A549 (cell line): Measurements from ENCODE around the gene METTL25B. TPM values are rescaled to one million over a fixed set of nuclear protein-coding genes. Genes with fewer than 3 reads are reported as not detected.

Source experiments
- ATAC-seq, 2 experiments: fragments of 200-7000 bp in 1 of 2; fragments of >200 bp in 1 of 2; cut with Nextera tagmentation in 1 of 2; cut with Tn5 transposase in 1 of 2; 3 replicates each; pipeline versions ENCODE4 v1.8.0 to v1.9.1; 2018 to 2020; ENCODE audit warnings: mild to moderate bottlenecking in 1 of 2, moderate library complexity in 1 of 2
- CTCF ChIA-PET: fragments of 300-600 bp; sonication (Branson Sonifier 250); formaldehyde crosslinking; extraction: SDS; loops from one replicate; lab custom pipeline; 2021; ENCODE audit warnings: antibody characterized with exemption, inconsistent platforms; lab: Yijun Ruan, JAX
- POLR2A ChIA-PET: fragments of 350-600 bp; formaldehyde crosslinking; extraction: SDS; loops from one replicate; lab custom pipeline; 2021; ENCODE audit warnings: antibody characterized with exemption, inconsistent platforms; lab: Yijun Ruan, JAX
- DNase-seq, 2 experiments: peaks; one replicate each; pipeline versions ENCODE4 v3.0.0 to v3.0.0-alpha.2; 2011 to 2016; ENCODE audit warnings: low read depth in 1 of 2, low spot score in 1 of 2
- FAIRE-seq: peaks from 2 replicates; lab custom pipeline; 2011; peaks lifted over from hg19 to GRCh38; lab: Jason Lieb, UNC
- H3K27ac ChIP-seq, 2 experiments: fragments of >200 bp; sonication (Bioruptor Twin); formaldehyde crosslinking; 3 replicates each; pipeline ENCODE4 v1.5.1; 2016 to 2017
- H3K4me1 ChIP-seq: fragments of >200 bp; sonication (Bioruptor Twin); formaldehyde crosslinking; 3 replicates; pipeline ENCODE4 v1.6.1; 2016
- H3K4me2 ChIP-seq: fragments of >200 bp; sonication (Bioruptor Twin); formaldehyde crosslinking; 3 replicates; pipeline ENCODE4 v1.6.1; 2016
- H3K4me3 ChIP-seq: fragments of >200 bp; sonication (Bioruptor Twin); formaldehyde crosslinking; 3 replicates; pipeline ENCODE4 v1.5.1; 2016
- H3K9me3 ChIP-seq: fragments of >200 bp; sonication (Bioruptor Twin); formaldehyde crosslinking; 3 replicates; pipeline ENCODE4 v1.6.1; 2016
- CEBPB ChIP-seq, 2 experiments: fragments of >200 bp in 1 of 2; sonication (Bioruptor Twin) in 1 of 2; formaldehyde crosslinking in 1 of 2; IDR thresholded peaks; 2 replicates each; pipeline ENCODE4 v1.6.1; 2012 to 2016
- CHD2 ChIP-seq: fragments of 150-350 bp; IDR thresholded peaks from 2 replicates; pipeline ENCODE4 v1.6.1; 2014; ENCODE audit warnings: low read length; ENCODE audit not compliant: partially characterized antibody
- CTCF ChIP-seq: fragments of >200 bp; sonication (Bioruptor Twin); formaldehyde crosslinking; IDR thresholded peaks from 3 replicates; pipeline ENCODE4 v1.5.1; 2016
- EHMT2 ChIP-seq: fragments of 200-600 bp; sonication (generic); IDR thresholded peaks from 2 replicates; pipeline ENCODE4 v1.6.1; 2016; ENCODE audit warnings: antibody characterized with exemption, low read depth, mild to moderate bottlenecking, moderate library complexity
- HEYL ChIP-seq: fragments of 250-450 bp; sonication (Bioruptor Pico); IDR thresholded peaks from 2 replicates; pipeline ENCODE4 v1.8.0; 2021; ENCODE audit warnings: mild to moderate bottlenecking, moderate library complexity
- HOXA7 ChIP-seq: fragments of 250-450 bp; sonication (Bioruptor Pico); IDR thresholded peaks from 2 replicates; pipeline ENCODE4 v1.5.0; 2020; ENCODE audit warnings: mild to moderate bottlenecking, moderate library complexity
- MAZ ChIP-seq: fragments of 150-350 bp; IDR thresholded peaks from 2 replicates; pipeline ENCODE4 v1.6.1; 2014; ENCODE audit warnings: antibody characterized with exemption, low read depth, low read length, borderline replicate concordance
- MYC ChIP-seq: IDR thresholded peaks from 2 replicates; pipeline ENCODE4 v1.6.1; 2012; ENCODE audit warnings: mild to moderate bottlenecking, inconsistent platforms, low read length, improper control_type of control experiment, borderline replicate concordance
- PBX3 ChIP-seq: IDR thresholded peaks from 2 replicates; pipeline ENCODE4 v1.6.1; 2012
- PHF8 ChIP-seq: fragments of 200-600 bp; sonication (generic); IDR thresholded peaks from 2 replicates; pipeline ENCODE4 v1.6.1; 2016; ENCODE audit warnings: low read depth, mild to moderate bottlenecking, antibody characterized with exemption, moderate library complexity, borderline replicate concordance
- POLR2AphosphoS2 ChIP-seq: conservative IDR thresholded peaks from 2 replicates; pipeline ENCODE4 v1.6.1; 2012; ENCODE audit warnings: low read length, improper control_type of control experiment, inconsistent platforms
- RFX5 ChIP-seq: fragments of 450-650 bp; IDR thresholded peaks from 2 replicates; pipeline ENCODE4 v1.7.1; 2014; ENCODE audit warnings: antibody characterized with exemption, mild to moderate bottlenecking, moderate library complexity
- SMC3 ChIP-seq: fragments of >200 bp; sonication (Bioruptor Twin); formaldehyde crosslinking; IDR thresholded peaks from 3 replicates; pipeline ENCODE4 v1.6.1; 2018; ENCODE audit warnings: inconsistent platforms
- TFCP2L1 ChIP-seq: fragments of 250-450 bp; sonication (Bioruptor Pico); IDR thresholded peaks from 2 replicates; pipeline ENCODE4 v1.5.0; 2021; ENCODE audit warnings: mild to moderate bottlenecking
- ZC3H11A ChIP-seq: fragments of 450-650 bp; IDR thresholded peaks from 2 replicates; pipeline ENCODE4 v1.6.1; 2014; ENCODE audit warnings: antibody characterized with exemption, mild to moderate bottlenecking
- ZFP36 ChIP-seq: fragments of 450-650 bp; IDR thresholded peaks from 2 replicates; pipeline ENCODE4 v1.6.1; 2014; ENCODE audit warnings: borderline replicate concordance; ENCODE audit not compliant: partially characterized antibody
- ZNF302 ChIP-seq: fragments of 250-450 bp; sonication (Bioruptor Pico); IDR thresholded peaks from 2 replicates; pipeline ENCODE4 v1.9.0; 2021; ENCODE audit warnings: inconsistent platforms, mild to moderate bottlenecking, moderate library complexity
- ZSCAN20 ChIP-seq: fragments of 250-450 bp; sonication (Bioruptor Pico); IDR thresholded peaks from 2 replicates; pipeline ENCODE4 v1.8.0; 2022; ENCODE audit warnings: mild to moderate bottlenecking, moderate library complexity
- WGBS: methylation state at CpG from one replicate; pipeline ENCODE4 v1.1.6; 2017; ENCODE audit errors: missing lambda C conversion rate; 5-methylcytosine and 5-hydroxymethylcytosine counted together
- polyA plus RNA-seq, 4 experiments: library from polyadenylated mRNA; depleted of rRNA in 3 of 4; stranded (reverse); fragments of >200 nt; fragmentation: RNase III in 1 of 4; extraction: RNeasy Plus Mini Kit Qiagen cat#74134 plus additional on column Dnase treatment in 1 of 4; gene quantifications; 2 replicates in 3 of 4; 3 replicates in 1 of 4; pipeline ENCODE4 v1.2.3, GENCODE V29; 2011 to 2017

The METTL25B gene
- polyA plus RNA-seq, 2 of the 4 experiments (the other 2 are of a cell fraction) = 16.7 to 18.5 TPM

GRCh38 chr1:156772728-156773497, 44.6 kb downstream of the METTL25B start:
- ChIA-PET CTCF (interaction anchor here (0.6 to 13.3 kb wide), 13 partner anchors 8 to 155 kb away, joined by 3 to 130 read pairs (median 5); partner anchors contain the start of genes HDGF, INSRR, ISG20L2 and METTL25B), POLR2A (no interaction called here)
- FAIRE-seq (no peak), DNase-seq (no peak), ATAC-seq (no peak)
- TF ChIP-seq MYC (no peak), EHMT2 (no peak), SMC3 (no peak)
- Histone ChIP-seq H3K27ac (no peak overlapping the region), H3K4me3 (no peak overlapping the region), H3K9me3 (no peaks in the 10 kb centered on the region), H3K4me2 (no peak overlapping the region), H3K4me1 (peaks cover 19% of the 10 kb centered on the region)
- 83% methylated on average over 9 of the region's 9 CpGs for WGBS

- ATAC-seq = peak; percentile 72 to 86
- Histone ChIP-seq H3K27ac (no peak overlapping the region), H3K4me3 (no peak overlapping the region), H3K4me2 (no peak overlapping the region), H3K9me3 (no peaks in the 10 kb centered on the region), H3K4me1 (peaks cover 17% of the 10 kb centered on the region)
- no peak for TF ChIP-seq CTCF
- no peak for TF ChIP-seq CEBPB (IDR thresholded peaks at IDR 0.05)
- no peak for TF ChIP-seq PHF8
- TF ChIP-seq CHD2 = no peak
- TF ChIP-seq ZNF302 (CRISPR knock-in tag) = no peak
- TF ChIP-seq ZFP36 = no peak
- TF ChIP-seq RFX5 = no peak
- TF ChIP-seq POLR2AphosphoS2 = no peak
- TF ChIP-seq ZSCAN20 (CRISPR knock-in tag) = no peak
- TF ChIP-seq TFCP2L1 = no peak
- no peak for TF ChIP-seq MAZ
- TF ChIP-seq ZC3H11A = no peak
- TF ChIP-seq HEYL = no peak
- DNase-seq = peak in 1 of 2 experiments; percentile 21
- POLR2A ChIA-PET = no interaction called here
- WGBS = 91% methylated on average over 3 of the region's 3 CpGs
- CTCF ChIA-PET = interaction anchor here (0.8 to 13.3 kb wide), 10 partner anchors 23 to 154 kb away, joined by 3 to 130 read pairs (median 6); partner anchors contain the start of genes ISG20L2 and METTL25B
- no peak for FAIRE-seq
These were observed 45.3 kb downstream of the METTL25B start for GRCh38 chr1:156773607-156774006.

DNA sequence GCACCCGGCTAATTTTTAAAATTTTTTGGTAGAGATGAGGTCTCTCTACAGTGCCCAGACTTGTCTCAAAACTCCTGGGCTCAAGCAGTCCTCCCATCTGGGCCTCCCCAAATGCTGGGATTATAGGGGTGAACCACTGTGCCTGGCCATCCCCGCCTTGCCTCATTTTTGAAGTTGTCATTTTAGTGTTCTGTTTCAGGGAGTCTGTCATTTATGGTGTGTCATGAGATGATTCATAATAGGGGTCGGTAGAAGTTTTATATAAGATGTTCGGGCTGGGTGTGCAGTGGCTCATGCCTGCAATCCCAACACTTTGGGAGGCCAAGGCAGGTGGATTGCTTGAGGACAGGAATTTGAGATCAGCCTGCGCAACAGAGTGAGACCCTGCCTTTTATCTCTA, 47.5 kb downstream of the METTL25B start:
- H3K27ac ChIP-seq = no peak overlapping the region
- H3K4me1 ChIP-seq = peaks cover 4% of the 10 kb centered on the region; the same call in 2 of the 3 replicates
- ATAC-seq (no peak), FAIRE-seq (no peak), DNase-seq (no peak)
- 77% methylated on average over 5 of the region's 5 CpGs for WGBS
- CTCF ChIA-PET = interaction anchor here (1.3 kb wide), 1 partner anchor 50 kb away, joined by 3 read pairs; no protein-coding TSS in a partner anchor
- no peak overlapping the region for H3K4me3 ChIP-seq
- H3K4me2 ChIP-seq = no peak overlapping the region
- POLR2A ChIA-PET = interaction anchor here (1.1 to 1.2 kb wide), 2 partner anchors 38 to 48 kb away, joined by 3 to 5 read pairs; partner anchors contain the start of gene METTL25B
- H3K9me3 ChIP-seq = no peaks in the 10 kb centered on the region
- no peak for TF ChIP-seq PBX3
- no peak for TF ChIP-seq HOXA7
